Parathyroid adenoma (tissue), 2 donors: Measurements from ENCODE around the gene PCBP1.
A peak's percentile ranks its signal among the peaks of the same experiment; 100 is the strongest.
"Not testable (repeated sequence)": the region's sequence is repeated elsewhere in the genome, so short reads cannot be mapped to it uniquely, and the experiment has no call there.

Source experiments
- H2AFZ ChIP-seq: fragments of 300-600 bp; sonication (generic); one replicate; pipeline ENCODE4 v1.7.0; 2017; ENCODE audit warnings: antibody characterized with exemption, mild to moderate bottlenecking
- H3K27ac ChIP-seq: fragments of 300-600 bp; sonication (generic); one replicate; pipeline ENCODE4 v1.7.0; 2017
- H3K27me3 ChIP-seq: fragments of 300-600 bp; sonication (generic); one replicate; pipeline ENCODE4 v1.7.0; 2017; ENCODE audit warnings: low read length; ENCODE audit not compliant: control insufficient read depth, insufficient read depth
- H3K36me3 ChIP-seq: fragments of 300-600 bp; sonication (generic); one replicate; pipeline ENCODE4 v1.7.0; 2017; ENCODE audit warnings: low read length; ENCODE audit not compliant: control insufficient read depth, insufficient read depth
- H3K4me1 ChIP-seq: fragments of 300-600 bp; sonication (generic); one replicate; pipeline ENCODE4 v1.7.0; 2017; ENCODE audit warnings: control low read depth
- H3K4me2 ChIP-seq: fragments of 300-600 bp; sonication (generic); one replicate; pipeline ENCODE4 v1.7.0; 2017; ENCODE audit warnings: low read length
- H3K4me3 ChIP-seq: fragments of 300-600 bp; sonication (generic); one replicate; pipeline ENCODE4 v1.7.0; 2017; ENCODE audit warnings: low read depth, low read length
- H3K79me2 ChIP-seq: fragments of 300-600 bp; sonication (generic); one replicate; pipeline ENCODE4 v1.7.0; 2017; ENCODE audit warnings: control low read depth
- H3K9ac ChIP-seq: fragments of 300-600 bp; sonication (generic); one replicate; pipeline ENCODE4 v1.7.0; 2017; ENCODE audit warnings: mild to moderate bottlenecking
- H3K9me3 ChIP-seq: fragments of 300-600 bp; sonication (generic); one replicate; pipeline ENCODE4 v1.7.0; 2017; ENCODE audit warnings: low read length; ENCODE audit not compliant: control insufficient read depth
- CTCF ChIP-seq: fragments of 300-600 bp; sonication (generic); IDR thresholded peaks from one replicate; pipeline ENCODE4 v1.7.0; 2017; ENCODE audit warnings: antibody characterized with exemption, mild to moderate bottlenecking
- donor health status: primary hyperparathyroidism.

Gene PCBP1

GRCh38 chr2:70123829-70124116, 36.5 kb downstream of the PCBP1 start:
- Histone ChIP-seq H3K4me2 (peak overlapping the region; percentile 82), H2AFZ (peak overlapping the region; percentile 98), H3K9ac (peak overlapping the region; percentile 32), H3K36me3 (no peaks in the 10 kb centered on the region), H3K27ac (peak overlapping the region; percentile 99), H3K4me1 (peaks cover 12% of the 10 kb centered on the region), H3K4me3 (peak overlapping the region; percentile 70), H3K27me3 (no peaks in the 10 kb centered on the region), H3K79me2 (no peaks in the 10 kb centered on the region), H3K9me3 (no peaks in the 10 kb centered on the region)
- TF ChIP-seq CTCF: no peak

GRCh38 chr2:70124983-70125480, 37.8 kb downstream of the PCBP1 start:
- peak overlapping the region; percentile 70 for H3K4me3 ChIP-seq
- TF ChIP-seq CTCF: no peak
- H3K79me2 ChIP-seq: no peaks in the 10 kb centered on the region
- H3K27ac ChIP-seq: peak overlapping the region; percentile 99
- peaks cover 12% of the 10 kb centered on the region for H3K4me1 ChIP-seq
- peak overlapping the region; percentile 47 for H3K9ac ChIP-seq
- peak overlapping the region; percentile 82 for H3K4me2 ChIP-seq
- no peaks in the 10 kb centered on the region for H3K9me3 ChIP-seq
- no peaks in the 10 kb centered on the region for H3K27me3 ChIP-seq
- peak overlapping the region; percentile 98 for H2AFZ ChIP-seq
- H3K36me3 ChIP-seq: no peaks in the 10 kb centered on the region

- H3K9ac ChIP-seq: peak overlapping the region; percentile 47
- H2AFZ ChIP-seq: peak overlapping the region; percentile 98
- peaks cover 12% of the 10 kb centered on the region for H3K4me1 ChIP-seq
- peak overlapping the region; percentile 99 for H3K27ac ChIP-seq
- no peaks in the 10 kb centered on the region for H3K36me3 ChIP-seq
- no peaks in the 10 kb centered on the region for H3K27me3 ChIP-seq
- H3K4me3 ChIP-seq: peak overlapping the region; percentile 70
- H3K9me3 ChIP-seq: no peaks in the 10 kb centered on the region
- peak overlapping the region; percentile 82 for H3K4me2 ChIP-seq
- H3K79me2 ChIP-seq: no peaks in the 10 kb centered on the region
- TF ChIP-seq CTCF: no peak
Observed at GRCh38 chr2:70125498-70125898, 38.2 kb downstream of the PCBP1 start.

GRCh38 chr2:70126413-70126812, 39.1 kb downstream of the PCBP1 start:
- no peak overlapping the region for H3K27ac ChIP-seq
- H3K4me3 ChIP-seq: no peak overlapping the region
- no peaks in the 10 kb centered on the region for H3K36me3 ChIP-seq
- no peaks in the 10 kb centered on the region for H3K9me3 ChIP-seq
- H3K9ac ChIP-seq: no peak overlapping the region
- H3K4me2 ChIP-seq: no peak overlapping the region
- TF ChIP-seq CTCF: no peak
- H3K4me1 ChIP-seq: peaks cover 12% of the 10 kb centered on the region
- no peaks in the 10 kb centered on the region for H3K27me3 ChIP-seq
- H3K79me2 ChIP-seq: no peaks in the 10 kb centered on the region
- peak overlapping the region; percentile 38 for H2AFZ ChIP-seq

DNA sequence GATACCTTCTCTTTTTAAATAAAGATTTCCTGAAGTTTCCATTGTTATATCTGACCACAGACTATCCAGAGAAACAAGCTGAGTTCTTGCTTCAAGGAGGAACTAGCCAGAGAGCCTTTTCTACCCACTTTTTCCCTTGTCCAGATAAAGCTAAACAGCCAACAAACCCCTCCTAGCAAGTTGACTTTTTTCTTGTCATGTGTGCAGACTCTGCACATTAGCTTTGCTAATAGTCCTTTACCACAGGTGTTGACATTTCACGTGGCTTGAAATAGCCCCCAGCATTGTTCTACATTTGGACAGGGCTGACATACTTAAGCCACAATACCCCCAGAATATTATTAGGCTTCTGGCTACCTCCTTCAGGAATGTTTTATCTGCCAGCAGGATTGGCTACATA, 40.7 kb downstream of the PCBP1 start:
- Histone ChIP-seq H3K4me2 (no peak overlapping the region), H3K27me3 (no peaks in the 10 kb centered on the region), H3K27ac (no peak overlapping the region), H2AFZ (no peak overlapping the region), H3K79me2 (no peaks in the 10 kb centered on the region), H3K4me1 (peaks cover 24% of the 10 kb centered on the region), H3K9ac (no peak overlapping the region), H3K4me3 (no peak overlapping the region), H3K9me3 (no peaks in the 10 kb centered on the region), H3K36me3 (no peaks in the 10 kb centered on the region)
- TF ChIP-seq CTCF: no peak

- H3K9ac ChIP-seq, H3K9me3 ChIP-seq, H3K79me2 ChIP-seq, H3K36me3 ChIP-seq, H3K27me3 ChIP-seq, H3K4me3 ChIP-seq: not testable (repeated sequence)
- peak overlapping the region; percentile 93 for H3K27ac ChIP-seq
- peak overlapping the region; percentile 80 for H2AFZ ChIP-seq
- peaks cover 23% of the 10 kb centered on the region for H3K4me1 ChIP-seq
- H3K4me2 ChIP-seq: peak overlapping the region; percentile 66
Observed at GRCh38 chr2:70131344-70132143, 44.3 kb downstream of the PCBP1 start.
